Right atrium auricular region (tissue), 2 donors: ENCODE measurements around the gene DENND1B. TPM values are rescaled to one million over a fixed set of nuclear protein-coding genes. Genes with fewer than 3 reads are reported as not detected.

ENCODE experiments used
- DNase-seq: peaks from one replicate; pipeline ENCODE4 v3.0.0-alpha.2; 2019; ENCODE audit warnings: low spot score
- H3K27ac ChIP-seq, 2 donors: fragments of 200-600 bp; sonication (generic); 1 replicate in 1 of 2; 2 replicates in 1 of 2; pipeline ENCODE4 v1.5.1; 2016 to 2019
- H3K27me3 ChIP-seq, 2 donors: fragments of 200-600 bp; sonication (generic); one replicate each; pipeline versions ENCODE4 v1.5.1 to v1.6.0; 2017 to 2019
- H3K36me3 ChIP-seq: fragments of 200-600 bp; sonication (generic); one replicate; pipeline ENCODE4 v1.5.1; 2016
- H3K4me1 ChIP-seq, 2 donors: fragments of 200-600 bp; sonication (generic); one replicate each; pipeline versions ENCODE4 v1.5.1 to v1.6.0; 2017 to 2019
- H3K4me3 ChIP-seq, 2 donors: fragments of 200-600 bp; sonication (generic); 1 replicate in 1 of 2; 2 replicates in 1 of 2; pipeline ENCODE4 v1.5.1; 2017 to 2019; ENCODE audit warnings: mild to moderate bottlenecking in 1 of 2, moderate library complexity in 1 of 2
- H3K9me3 ChIP-seq, 2 donors: fragments of 200-600 bp; sonication (generic); one replicate each; pipeline ENCODE4 v1.5.1; 2019
- CTCF ChIP-seq, 2 donors: fragments of 200-600 bp; sonication (generic); IDR thresholded peaks; one replicate each; pipeline ENCODE4 v1.5.1; 2019; ENCODE audit warnings: antibody characterized with exemption in 2 of 2
- total RNA-seq, 2 donors: library from RNA; depleted of rRNA; stranded (reverse); fragments of >200 nt; gene quantifications; one replicate each; pipeline ENCODE4 v1.1.0, GENCODE V29; 2016

The DENND1B gene
- total RNA-seq, 2 donors from 2014 or later, result 11.8 to 16.0 TPM

GRCh38 chr1:197808880-197809279, 33.6 kb upstream of the DENND1B start:
- no peak for DNase-seq
- no peak for TF ChIP-seq CTCF (IDR thresholded peaks at IDR 0.05)
- H3K9me3 ChIP-seq, result no peaks in the 10 kb centered on the region
- no peaks in the 10 kb centered on the region for H3K27me3 ChIP-seq
- no peak overlapping the region for H3K4me3 ChIP-seq
- H3K36me3 ChIP-seq, result no peaks in the 10 kb centered on the region
- H3K4me1 ChIP-seq, result no peaks in the 10 kb centered on the region
- H3K27ac ChIP-seq, result no peak overlapping the region

GRCh38 chr1:197807739-197808453, 32.6 kb upstream of the DENND1B start:
- H3K4me3 ChIP-seq, result no peak overlapping the region
- H3K27ac ChIP-seq, result peak overlapping the region in 1 of 2 donors; percentile 14
- H3K27me3 ChIP-seq, result no peaks in the 10 kb centered on the region
- no peaks in the 10 kb centered on the region for H3K9me3 ChIP-seq
- TF ChIP-seq CTCF (IDR thresholded peaks at IDR 0.05), result no peak
- no peak for DNase-seq
- H3K4me1 ChIP-seq, result no peaks in the 10 kb centered on the region
- no peaks in the 10 kb centered on the region for H3K36me3 ChIP-seq

- TF ChIP-seq CTCF (IDR thresholded peaks at IDR 0.05), result peak in 1 of 2 donors; percentile 34
- Histone ChIP-seq H3K4me1 (no peaks in the 10 kb centered on the region), H3K27me3 (no peaks in the 10 kb centered on the region), H3K36me3 (no peaks in the 10 kb centered on the region), H3K9me3 (no peaks in the 10 kb centered on the region), H3K4me3 (no peak overlapping the region), H3K27ac (no peak overlapping the region)
- DNase-seq, result no peak
Measured at GRCh38 chr1:197807216-197807615, 31.9 kb upstream of the DENND1B start.

- Histone ChIP-seq H3K27ac (no peak overlapping the region), H3K4me3 (no peak overlapping the region), H3K27me3 (no peaks in the 10 kb centered on the region), H3K9me3 (no peaks in the 10 kb centered on the region), H3K4me1 (no peaks in the 10 kb centered on the region), H3K36me3 (no peaks in the 10 kb centered on the region)
- no peak for TF ChIP-seq CTCF (IDR thresholded peaks at IDR 0.05)
- DNase-seq, result no peak
Measured at GRCh38 chr1:197806718-197807117, 31.4 kb upstream of the DENND1B start.

- DNase-seq, result no peak
- no peak overlapping the region for H3K4me3 ChIP-seq
- TF ChIP-seq CTCF (IDR thresholded peaks at IDR 0.05), result no peak
- H3K4me1 ChIP-seq, result no peaks in the 10 kb centered on the region
- no peaks in the 10 kb centered on the region for H3K36me3 ChIP-seq
- no peaks in the 10 kb centered on the region for H3K27me3 ChIP-seq
- H3K9me3 ChIP-seq, result peaks cover 0 to 14% of the 10 kb centered on the region in 2 donors
- H3K27ac ChIP-seq, result no peak overlapping the region
Measured at GRCh38 chr1:197801684-197802083, 26.4 kb upstream of the DENND1B start.

GRCh38 chr1:197801111-197801482, 25.8 kb upstream of the DENND1B start:
- H3K4me3 ChIP-seq, result no peak overlapping the region
- H3K36me3 ChIP-seq, result no peaks in the 10 kb centered on the region
- no peak overlapping the region for H3K27ac ChIP-seq
- DNase-seq, result no peak
- no peak for TF ChIP-seq CTCF (IDR thresholded peaks at IDR 0.05)
- H3K9me3 ChIP-seq, result peaks cover 0 to 20% of the 10 kb centered on the region in 2 donors
- H3K4me1 ChIP-seq, result no peaks in the 10 kb centered on the region
- H3K27me3 ChIP-seq, result no peaks in the 10 kb centered on the region
